Liver (tissue), 9 donors: ENCODE measurements around the gene NPW. TPM values are rescaled to one million over a fixed set of nuclear protein-coding genes. Genes with fewer than 3 reads are reported as not detected.
A peak's percentile ranks its signal among the peaks of the same experiment; 100 is the strongest.

ENCODE experiments used
- DNase-seq: peaks from one replicate; pipeline ENCODE4 v3.0.0-alpha.2; 2017; ENCODE audit warnings: low spot score
- H3K27ac ChIP-seq, 2 donors: one replicate each; pipeline ENCODE4 v1.7.0; 2013; ENCODE audit warnings: inconsistent platforms in 2 of 2, low read length in 2 of 2, control low read depth in 1 of 2, low read depth in 1 of 2, mild to moderate bottlenecking in 1 of 2
- H3K27me3 ChIP-seq, 4 donors: one replicate each; pipeline versions ENCODE4 v1.6.1 to v1.7.0; 2013; ENCODE audit warnings: low read length in 3 of 4, inconsistent platforms in 1 of 4, mild to moderate bottlenecking in 1 of 4, moderate library complexity in 1 of 4; ENCODE audit not compliant: control insufficient read depth in 4 of 4, insufficient read depth in 4 of 4
- H3K36me3 ChIP-seq, 4 donors: one replicate each; pipeline versions ENCODE4 v1.6.1 to v1.7.0; 2013; ENCODE audit warnings: low read length in 3 of 4, mild to moderate bottlenecking in 3 of 4, low read depth in 1 of 4, moderate library complexity in 1 of 4; ENCODE audit not compliant: control insufficient read depth in 4 of 4, insufficient read depth in 3 of 4
- H3K4me1 ChIP-seq, 4 donors: one replicate each; pipeline versions ENCODE4 v1.6.1 to v1.7.0; 2013; ENCODE audit warnings: low read length in 3 of 4, mild to moderate bottlenecking in 3 of 4, moderate library complexity in 1 of 4; ENCODE audit not compliant: control insufficient read depth in 4 of 4, insufficient read depth in 4 of 4
- H3K4me3 ChIP-seq, 3 donors: one replicate each; pipeline versions ENCODE4 v1.6.1 to v1.7.0; 2013; ENCODE audit warnings: low read length in 3 of 3, control low read depth in 1 of 3, low read depth in 1 of 3, mild to moderate bottlenecking in 1 of 3
- H3K9ac ChIP-seq, 2 donors: one replicate each; pipeline ENCODE4 v1.7.0; 2013; ENCODE audit warnings: low read length in 2 of 2, mild to moderate bottlenecking in 2 of 2, moderate library complexity in 2 of 2, control low read depth in 1 of 2, low read depth in 1 of 2
- H3K9me3 ChIP-seq, 4 donors: one replicate each; pipeline versions ENCODE4 v1.6.1 to v1.7.0; 2013; ENCODE audit warnings: low read length in 3 of 4; ENCODE audit not compliant: control insufficient read depth in 4 of 4
- CTCF ChIP-seq: fragments of 150-350 bp; IDR thresholded peaks from 2 replicates; pipeline ENCODE4 v1.5.1; 2017; ENCODE audit warnings: improper control_type of control experiment, low read depth, low read length; ENCODE audit not compliant: missing input control
- FOXA1 ChIP-seq: IDR thresholded peaks from 2 replicates; pipeline ENCODE4 v1.6.1; 2016; ENCODE audit warnings: antibody characterized with exemption
- FOXA2 ChIP-seq: IDR thresholded peaks from 2 replicates; pipeline ENCODE4 v1.6.1; 2016; ENCODE audit warnings: antibody characterized with exemption
- HNF4G ChIP-seq: IDR thresholded peaks from 2 replicates; pipeline ENCODE4 v1.6.1; 2016; ENCODE audit warnings: antibody characterized with exemption
- NR2F2 ChIP-seq: IDR thresholded peaks from 2 replicates; pipeline ENCODE4 v1.6.1; 2016; ENCODE audit warnings: antibody characterized with exemption
- RXRA ChIP-seq, 2 donors: IDR thresholded peaks; 2 replicates each; pipeline ENCODE4 v1.6.1; 2017 to 2018; ENCODE audit warnings: antibody characterized with exemption in 2 of 2, mild to moderate bottlenecking in 1 of 2
- SP1 ChIP-seq: IDR thresholded peaks from 2 replicates; pipeline ENCODE4 v1.6.1; 2018; ENCODE audit warnings: antibody characterized with exemption, mild to moderate bottlenecking
- TAF1 ChIP-seq: conservative IDR thresholded peaks from 2 replicates; pipeline ENCODE4 v1.6.1; 2016; ENCODE audit warnings: antibody characterized with exemption, mild to moderate bottlenecking
- YY1 ChIP-seq: IDR thresholded peaks from 2 replicates; pipeline ENCODE4 v1.6.1; 2016; ENCODE audit warnings: antibody characterized with exemption, mild to moderate bottlenecking
- ZBTB33 ChIP-seq: IDR thresholded peaks from 2 replicates; pipeline ENCODE4 v1.6.1; 2016; ENCODE audit warnings: antibody characterized with exemption
- whole genome bisulfite sequencing: extraction: QIAGEN DNeasy Blood & Tissue Kit; methylation state at CpG from one replicate; pipeline ENCODE4 v1.1.7; 2013; 5-methylcytosine and 5-hydroxymethylcytosine counted together
- polyA plus RNA-seq, 2 donors: library from polyadenylated mRNA; stranded (reverse) in 1 of 2; unstranded in 1 of 2; fragments of 200-250 nt in 1 of 2; fragments of >200 nt in 1 of 2; fragmentation: Nextera tagmentation in 1 of 2; extraction: Ambion mirVana in 1 of 2; gene quantifications; one replicate each; pipeline versions ENCODE4 v1.2.1 to v1.2.3, GENCODE V29; 2013 to 2015
- total RNA-seq, 2 donors: library from RNA; depleted of rRNA; stranded (reverse); fragments of >200 nt; gene quantifications; one replicate each; pipeline ENCODE4 v1.2.3, GENCODE V29; 2014
- donor health status: healthy.
- donor health status: healthy.
- donor health status: healthy.
- donor health status: healthy.
- donor health status: healthy.

NPW gene
- total and polyA plus RNA-seq, 4 donors = 1.3 to 20.6 (median 9.1) TPM

GRCh38 chr16:2031081-2031577 lies 11.5 kb downstream of the NPW start (continued):
- no peak for TF ChIP-seq CTCF
- no peak for TF ChIP-seq YY1
- no peak for TF ChIP-seq TAF1
- no peak for TF ChIP-seq FOXA1
- TF ChIP-seq NR2F2 = peak; percentile 64
- no peak for TF ChIP-seq FOXA2
- TF ChIP-seq RXRA (IDR thresholded peaks at IDR 0.05) = no peak
- no peak for TF ChIP-seq HNF4G
- peak; percentile 47 for TF ChIP-seq SP1

- DNase-seq = no peak
- 63% methylated on average over 15 of the region's 15 CpGs for WGBS
- Histone ChIP-seq H3K9ac (peak overlapping the region; percentile 70 to 74), H3K4me1 (peaks cover 23 to 89% (median 67%) of the 10 kb centered on the region in 4 donors), H3K27ac (peak overlapping the region; percentile 93 to 97), H3K9me3 (no peaks in the 10 kb centered on the region), H3K4me3 (peak overlapping the region in 1 of 3 donors; percentile 34), H3K27me3 (no peaks in the 10 kb centered on the region), H3K36me3 (peaks cover 0 to 2% (median 0%) of the 10 kb centered on the region in 4 donors)
- no peak for TF ChIP-seq SP1
- TF ChIP-seq NR2F2 = peak; percentile 62
- no peak for TF ChIP-seq FOXA1
- no peak for TF ChIP-seq RXRA (IDR thresholded peaks at IDR 0.05)
These were observed 12.9 kb downstream of the NPW start for GRCh38 chr16:2032285-2033056.

GRCh38 chr16:2033057-2033908 lies 13.7 kb downstream of the NPW start:
- no peaks in the 10 kb centered on the region for H3K9me3 ChIP-seq
- peak overlapping the region; percentile 26 to 53 (median 34) for H3K4me3 ChIP-seq
- no peak for DNase-seq
- H3K36me3 ChIP-seq = peaks cover 0 to 2% (median 0%) of the 10 kb centered on the region in 4 donors
- no peaks in the 10 kb centered on the region for H3K27me3 ChIP-seq
- H3K4me1 ChIP-seq = peaks cover 22 to 88% (median 65%) of the 10 kb centered on the region in 4 donors
- peak; percentile 2 for TF ChIP-seq NR2F2
- TF ChIP-seq ZBTB33 = no peak
- TF ChIP-seq YY1 = no peak
- H3K9ac ChIP-seq = peak overlapping the region; percentile 70 to 81
- 19% methylated on average over 37 of the region's 37 CpGs for WGBS
- peak overlapping the region; percentile 93 to 97 for H3K27ac ChIP-seq
